Globus pallidus (tissue), 1 donor: ENCODE results near the gene ELK3.

Experiments used
- DNase-seq: peaks from one replicate; pipeline ENCODE4 v3.0.0-alpha.2; 2015; ENCODE audit warnings: low spot score

Gene ELK3

GRCh38 chr12:96212456-96213375, 18.5 kb downstream of the ELK3 start:
- no peak for DNase-seq

- DNase-seq = no peak
Measured at GRCh38 chr12:96213869-96214268, 19.7 kb downstream of the ELK3 start.

- DNase-seq = no peak
Measured at GRCh38 chr12:96215919-96216273, 21.7 kb downstream of the ELK3 start.

- no peak for DNase-seq
Measured at GRCh38 chr12:96218989-96219678, 25.0 kb downstream of the ELK3 start.

- DNase-seq = no peak
Measured at GRCh38 chr12:96219700-96220206, 25.6 kb downstream of the ELK3 start.

- DNase-seq = no peak
Measured at GRCh38 chr12:96220902-96221301, 26.7 kb downstream of the ELK3 start.

GRCh38 chr12:96221391-96221790, 27.2 kb downstream of the ELK3 start:
- DNase-seq = no peak

GRCh38 chr12:96223411-96224218, 29.4 kb downstream of the ELK3 start:
- no peak for DNase-seq

- DNase-seq = no peak
Measured at GRCh38 chr12:96224219-96224615, 30.0 kb downstream of the ELK3 start.

- no peak for DNase-seq
Measured at GRCh38 chr12:96225044-96225855, 31.1 kb downstream of the ELK3 start.

GRCh38 chr12:96225994-96226399, 31.8 kb downstream of the ELK3 start:
- DNase-seq = no peak

- DNase-seq = no peak
Measured at GRCh38 chr12:96226401-96226800, 32.2 kb downstream of the ELK3 start.

GRCh38 chr12:96226801-96227348, 32.7 kb downstream of the ELK3 start:
- DNase-seq = no peak

GRCh38 chr12:96227365-96228106, 33.4 kb downstream of the ELK3 start:
- DNase-seq = no peak

- DNase-seq = no peak
Measured at GRCh38 chr12:96228566-96229248, 34.5 kb downstream of the ELK3 start.

GRCh38 chr12:96230646-96231045, 36.5 kb downstream of the ELK3 start:
- no peak for DNase-seq

GRCh38 chr12:96233168-96233567, 39.0 kb downstream of the ELK3 start:
- DNase-seq = peak; percentile 44

GRCh38 chr12:96233939-96234461, 39.8 kb downstream of the ELK3 start:
- DNase-seq = peak; percentile 94
